HEK293 (cell line): ENCODE data around the gene PIGQ.

ENCODE experiments used
- CTCF ChIA-PET: fragments of 350-600 bp; formaldehyde crosslinking; extraction: SDS; loops from one replicate; lab custom pipeline; 2021; ENCODE audit warnings: antibody characterized with exemption; lab: Yijun Ruan, JAX
- POLR2A ChIA-PET: fragments of 300-600 bp; formaldehyde crosslinking; extraction: SDS; loops from one replicate; lab custom pipeline; 2020; ENCODE audit warnings: antibody characterized with exemption, inconsistent platforms; lab: Yijun Ruan, JAX
- H3K27ac ChIP-seq: fragments of 200-500 bp; sonication (Bioruptor generic); 2 replicates; pipeline ENCODE4 v1.5.1; 2014; ENCODE audit warnings: low read depth, low read length, control low read depth, inconsistent platforms; ENCODE audit errors: extremely low read depth
- H3K36me3 ChIP-seq, 2 experiments: fragments of 200-500 bp in 1 of 2; sonication (Bioruptor generic) in 1 of 2; 1 replicate in 1 of 2; 2 replicates in 1 of 2; pipeline ENCODE4 v1.5.1; 2014 to 2017; ENCODE audit warnings: inconsistent platforms in 2 of 2, low read length in 2 of 2; ENCODE audit not compliant: control insufficient read depth in 2 of 2, insufficient read depth in 1 of 2
- H3K4me1 ChIP-seq: fragments of 200-500 bp; sonication (Bioruptor generic); 2 replicates; pipeline ENCODE4 v1.5.1; 2014; ENCODE audit warnings: mild to moderate bottlenecking, low read length, inconsistent platforms; ENCODE audit not compliant: control insufficient read depth, insufficient read depth
- H3K4me3 ChIP-seq: 2 replicates; pipeline ENCODE4 v1.5.1; 2011; ENCODE audit warnings: low read depth, mild to moderate bottlenecking, control low read depth, low read length, moderate library complexity
- H3K9me3 ChIP-seq: fragments of 200-500 bp; sonication (Bioruptor generic); 2 replicates; pipeline ENCODE4 v1.5.1; 2014; ENCODE audit warnings: low read depth, low read length, inconsistent platforms; ENCODE audit not compliant: control insufficient read depth, insufficient read depth
- ELK4 ChIP-seq: IDR thresholded peaks from 2 replicates; pipeline ENCODE4 v1.6.1; 2011; ENCODE audit warnings: mild to moderate bottlenecking, low read depth, low read length, borderline replicate concordance
- KLF8 ChIP-seq: fragments of 450-650 bp; formaldehyde crosslinking; IDR thresholded peaks from 2 replicates; pipeline ENCODE4 v1.5.1; 2016; ENCODE audit warnings: missing biosample characterization, missing genetic modification characterization
- MYNN ChIP-seq: fragments of 450-650 bp; formaldehyde crosslinking; IDR thresholded peaks from 2 replicates; pipeline ENCODE4 v1.5.1; 2016; ENCODE audit warnings: missing biosample characterization, missing genetic modification characterization, borderline replicate concordance
- PATZ1 ChIP-seq: fragments of 450-650 bp; formaldehyde crosslinking; IDR thresholded peaks from 2 replicates; pipeline ENCODE4 v1.5.1; 2016; ENCODE audit warnings: missing biosample characterization, missing genetic modification characterization
- SALL2 ChIP-seq: fragments of 450-650 bp; formaldehyde crosslinking; IDR thresholded peaks from 2 replicates; pipeline ENCODE4 v1.5.0; 2017; ENCODE audit warnings: missing biosample characterization, mild to moderate bottlenecking, missing genetic modification characterization, borderline replicate concordance
- ZBTB44 ChIP-seq: fragments of 450-650 bp; IDR thresholded peaks from 2 replicates; pipeline ENCODE4 v1.5.1; 2018; ENCODE audit warnings: missing biosample characterization, mild to moderate bottlenecking, missing genetic modification characterization
- ZBTB6 ChIP-seq: fragments of 450-650 bp; formaldehyde crosslinking; IDR thresholded peaks from 2 replicates; pipeline ENCODE4 v1.5.1; 2017; ENCODE audit warnings: missing biosample characterization, missing genetic modification characterization
- ZBTB7A ChIP-seq: fragments of 450-650 bp; formaldehyde crosslinking; IDR thresholded peaks from 2 replicates; pipeline ENCODE4 v1.5.1; 2016; ENCODE audit warnings: low read depth, missing biosample characterization, missing genetic modification characterization
- ZNF391 ChIP-seq: fragments of 450-650 bp; formaldehyde crosslinking; IDR thresholded peaks from 2 replicates; pipeline ENCODE4 v1.5.1; 2016; ENCODE audit warnings: low read depth, missing biosample characterization, missing genetic modification characterization, borderline replicate concordance
- ZNF398 ChIP-seq: fragments of 450-650 bp; formaldehyde crosslinking; IDR thresholded peaks from 2 replicates; pipeline ENCODE4 v1.5.1; 2017; ENCODE audit warnings: missing biosample characterization, missing genetic modification characterization
- ZNF423 ChIP-seq: fragments of 450-650 bp; formaldehyde crosslinking; IDR thresholded peaks from 2 replicates; pipeline ENCODE4 v1.5.1; 2016; ENCODE audit warnings: missing biosample characterization, missing genetic modification characterization
- ZNF549 ChIP-seq: fragments of 450-650 bp; IDR thresholded peaks from 2 replicates; pipeline ENCODE4 v1.5.1; 2018; ENCODE audit warnings: missing biosample characterization, missing genetic modification characterization, mild to moderate bottlenecking, inconsistent platforms, moderate library complexity
- ZNF76 ChIP-seq: fragments of 450-650 bp; formaldehyde crosslinking; IDR thresholded peaks from 2 replicates; pipeline ENCODE4; 2016; ENCODE audit warnings: low read depth, missing biosample characterization, missing genetic modification characterization, borderline replicate concordance
- TF ChIP-seq, protein P1 (sequence below): fragments of 450-650 bp; formaldehyde crosslinking; IDR thresholded peaks from 2 replicates; pipeline ENCODE4 v1.5.1; 2017; ENCODE audit warnings: missing biosample characterization, mild to moderate bottlenecking, missing genetic modification characterization, moderate library complexity
- TF ChIP-seq, protein P2 (sequence below): fragments of 450-650 bp; formaldehyde crosslinking; IDR thresholded peaks from 2 replicates; pipeline ENCODE4 v1.5.1; 2016; ENCODE audit warnings: missing biosample characterization, missing genetic modification characterization

Gene PIGQ

DNA sequence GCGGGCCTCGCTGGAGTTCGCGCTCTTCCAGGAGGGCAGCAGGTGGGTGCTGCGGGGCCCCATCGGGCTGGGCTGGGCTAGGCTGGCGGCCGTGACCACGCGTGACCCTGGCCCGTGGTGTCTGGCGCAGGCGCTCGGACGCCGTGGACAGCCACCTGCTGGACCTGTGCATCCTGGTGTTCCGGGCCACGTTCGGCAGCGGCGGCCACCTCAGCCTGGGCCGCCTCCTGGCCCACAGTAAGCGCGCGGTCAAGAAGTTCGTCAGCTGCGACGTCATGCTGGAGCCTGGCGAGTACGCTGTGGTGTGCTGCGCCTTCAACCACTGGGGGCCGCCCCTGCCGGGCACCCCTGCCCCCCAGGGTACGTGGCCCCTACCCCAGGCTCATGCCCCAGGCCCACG lies 17.6 kb upstream of the PIGQ start:
- Histone ChIP-seq H3K27ac (no peak overlapping the region), H3K9me3 (no peaks in the 10 kb centered on the region), H3K4me3 (no peak overlapping the region), H3K4me1 (no peaks in the 10 kb centered on the region), H3K36me3 (peaks cover 0 to 38% of the 10 kb centered on the region in 2 experiments; a peak in 1 of 3 replicates)
- CTCF ChIA-PET: interaction anchor here (0.6 kb wide), 1 partner anchor 160 kb away, joined by 3 read pairs; no protein-coding TSS in a partner anchor
- TF ChIP-seq, protein P1, sequence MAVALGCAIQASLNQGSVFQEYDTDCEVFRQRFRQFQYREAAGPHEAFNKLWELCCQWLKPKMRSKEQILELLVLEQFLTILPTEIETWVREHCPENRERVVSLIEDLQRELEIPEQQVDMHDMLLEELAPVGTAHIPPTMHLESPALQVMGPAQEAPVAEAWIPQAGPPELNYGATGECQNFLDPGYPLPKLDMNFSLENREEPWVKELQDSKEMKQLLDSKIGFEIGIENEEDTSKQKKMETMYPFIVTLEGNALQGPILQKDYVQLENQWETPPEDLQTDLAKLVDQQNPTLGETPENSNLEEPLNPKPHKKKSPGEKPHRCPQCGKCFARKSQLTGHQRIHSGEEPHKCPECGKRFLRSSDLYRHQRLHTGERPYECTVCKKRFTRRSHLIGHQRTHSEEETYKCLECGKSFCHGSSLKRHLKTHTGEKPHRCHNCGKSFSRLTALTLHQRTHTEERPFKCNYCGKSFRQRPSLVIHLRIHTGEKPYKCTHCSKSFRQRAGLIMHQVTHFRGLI (tag by site-specific recombination): no peak
- TF ChIP-seq SALL2 (no peak), PATZ1 (tag by site-specific recombination) (no peak), ELK4 (no peak), ZBTB44 (tag by site-specific recombination) (no peak), ZBTB6 (tag by site-specific recombination) (0 out of 2 replicates have a peak, but pooled peaks have one; percentile 70), ZNF391 (no peak), ZNF423 (tag by site-specific recombination) (no peak), ZNF76 (tag by site-specific recombination) (no peak), KLF8 (tag by site-specific recombination) (no peak), ZNF549 (tag by site-specific recombination) (no peak), ZBTB7A (0 out of 2 replicates have a peak, but pooled peaks have one; percentile 41), MYNN (tag by site-specific recombination) (no peak), ZNF398 (tag by site-specific recombination) (no peak)
- TF ChIP-seq, protein P2, sequence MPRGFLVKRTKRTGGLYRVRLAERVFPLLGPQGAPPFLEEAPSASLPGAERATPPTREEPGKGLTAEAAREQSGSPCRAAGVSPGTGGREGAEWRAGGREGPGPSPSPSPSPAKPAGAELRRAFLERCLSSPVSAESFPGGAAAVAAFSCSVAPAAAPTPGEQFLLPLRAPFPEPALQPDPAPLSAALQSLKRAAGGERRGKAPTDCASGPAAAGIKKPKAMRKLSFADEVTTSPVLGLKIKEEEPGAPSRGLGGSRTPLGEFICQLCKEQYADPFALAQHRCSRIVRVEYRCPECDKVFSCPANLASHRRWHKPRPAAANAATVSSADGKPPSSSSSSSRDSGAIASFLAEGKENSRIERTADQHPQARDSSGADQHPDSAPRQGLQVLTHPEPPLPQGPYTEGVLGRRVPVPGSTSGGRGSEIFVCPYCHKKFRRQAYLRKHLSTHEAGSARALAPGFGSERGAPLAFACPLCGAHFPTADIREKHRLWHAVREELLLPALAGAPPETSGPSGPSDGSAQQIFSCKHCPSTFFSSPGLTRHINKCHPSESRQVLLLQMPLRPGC (tag by site-specific recombination): no peak
- POLR2A ChIA-PET: no interaction called here
